K562 (cell line): Measurements from ENCODE around the gene HSPA5. TPM values are rescaled to one million over a fixed set of nuclear protein-coding genes. Genes with fewer than 3 reads are reported as not detected.

Experiments used
- ATAC-seq: fragments of 200-7000 bp; cut with Tn5 transposase; 3 replicates; pipeline ENCODE4 v1.9.1; 2020; ENCODE audit warnings: moderate library complexity
- BruUV-seq: library from RNA; stranded (reverse); fragments of 400-500 nt; replicated peaks from 2 replicates; lab custom pipeline; 2021; lab: Mats Ljungman, UMichigan
- CTCF ChIA-PET: fragments of 300-600 bp; formaldehyde crosslinking; extraction: SDS; loops from one replicate; lab custom pipeline; 2021; ENCODE audit warnings: low intra/inter-chr PET ratio; lab: Yijun Ruan, JAX
- POLR2A ChIA-PET: fragments of 300-600, 350-650 bp; sonication (Branson Sonifier 250); formaldehyde crosslinking; extraction: SDS; loops from one replicate; lab custom pipeline; 2021; ENCODE audit warnings: antibody characterized with exemption, inconsistent platforms; lab: Yijun Ruan, JAX
- DNase-seq, 4 experiments: peaks; one replicate each; pipeline versions ENCODE4 v3.0.0 to v3.0.0-alpha.2; 2011 to 2018; ENCODE audit warnings: low spot score in 3 of 4, mixed read lengths in 3 of 4; ENCODE audit errors: extremely low read depth in 1 of 4
- FAIRE-seq: peaks from 2 replicates; lab custom pipeline; 2011; peaks lifted over from hg19 to GRCh38; lab: Jason Lieb, UNC
- H2AFZ ChIP-seq: 2 replicates; pipeline ENCODE4 v1.6.0; 2011; ENCODE audit warnings: low read depth, low read length, control low read depth, inconsistent platforms
- H3K27ac ChIP-seq: fragments of 200-600 bp; 3 replicates; pipeline ENCODE4 v1.8.0; 2011; ENCODE audit warnings: low read depth, mild to moderate bottlenecking, control low read depth, inconsistent platforms, low read length, moderate library complexity, mixed read lengths; ENCODE audit errors: extremely low read depth
- H3K27me3 ChIP-seq, 2 experiments: fragments of 300-600 bp in 1 of 2; 2 replicates in 1 of 2; 3 replicates in 1 of 2; pipeline versions ENCODE4 v1.6.0 to v1.8.0; 2011; ENCODE audit warnings: inconsistent platforms in 2 of 2, low read length in 2 of 2, mild to moderate bottlenecking in 1 of 2, mixed read lengths in 1 of 2, moderate library complexity in 1 of 2; ENCODE audit not compliant: control insufficient read depth in 2 of 2, insufficient read depth in 2 of 2
- H3K36me3 ChIP-seq: fragments of 300-600 bp; 3 replicates; pipeline ENCODE4 v1.8.0; 2011; ENCODE audit warnings: mild to moderate bottlenecking, low read length, inconsistent platforms; ENCODE audit not compliant: control insufficient read depth, insufficient read depth
- H3K4me1 ChIP-seq, 2 experiments: fragments of 200-600 bp in 1 of 2; replicated peaks in 1 of 2; 2 replicates in 1 of 2; 3 replicates in 1 of 2; pipeline versions ENCODE4 v1.5.1 to v1.8.0; 2011; ENCODE audit warnings: inconsistent platforms in 2 of 2, low read length in 2 of 2, mild to moderate bottlenecking in 1 of 2, mixed read lengths in 1 of 2, moderate library complexity in 1 of 2; ENCODE audit not compliant: control insufficient read depth in 2 of 2, insufficient read depth in 2 of 2
- H3K4me2 ChIP-seq: 2 replicates; pipeline ENCODE4 v1.6.1; 2011; ENCODE audit warnings: low read length, control low read depth, inconsistent platforms, mixed read lengths; ENCODE audit not compliant: insufficient read depth
- H3K4me3 ChIP-seq: fragments of 200-600 bp; sonication (generic), shearing (Covaris generic); 2 replicates; pipeline ENCODE4 v1.5.1; 2016; ENCODE audit warnings: control low read depth, inconsistent platforms
- H3K79me2 ChIP-seq: fragments of 200-600 bp; 3 replicates; pipeline ENCODE4 v1.8.0; 2011; ENCODE audit warnings: low read length, inconsistent platforms; ENCODE audit not compliant: control insufficient read depth, insufficient read depth
- H3K9ac ChIP-seq, 2 experiments: 2 replicates each; pipeline versions ENCODE4 v1.6.0 to v1.6.1; 2011; ENCODE audit warnings: low read depth in 2 of 2, low read length in 2 of 2, control low read depth in 1 of 2, inconsistent platforms in 1 of 2, mild to moderate bottlenecking in 1 of 2, mixed read lengths in 1 of 2; ENCODE audit not compliant: insufficient read depth in 1 of 2
- H3K9me1 ChIP-seq: one replicate; pipeline ENCODE4 v1.6.0; 2011; ENCODE audit warnings: inconsistent platforms, mild to moderate bottlenecking, low read length, moderate library complexity; ENCODE audit not compliant: control insufficient read depth, insufficient read depth
- H3K9me3 ChIP-seq: replicated peaks from 2 replicates; pipeline ENCODE4 v1.5.1; 2011; ENCODE audit warnings: low read depth, low read length, inconsistent platforms; ENCODE audit not compliant: control insufficient read depth, insufficient read depth
- H4K20me1 ChIP-seq: replicated peaks from 2 replicates; pipeline ENCODE4 v1.6.1; 2011; ENCODE audit warnings: low read length, inconsistent platforms, mixed read lengths; ENCODE audit not compliant: control insufficient read depth, insufficient read depth
- CREB1 ChIP-seq, 2 experiments: sonication (generic) in 1 of 2; formaldehyde crosslinking in 1 of 2; IDR thresholded peaks; 2 replicates each; pipeline versions ENCODE4 v1.6.1 to v1.8.0; 2012 to 2022; ENCODE audit warnings: inconsistent platforms in 1 of 2, mild to moderate bottlenecking in 1 of 2, missing genetic modification reagents in 1 of 2, moderate library complexity in 1 of 2
- ZNF134 ChIP-seq: fragments of 250-450 bp; sonication (Bioruptor Pico); conservative IDR thresholded peaks from 2 replicates; pipeline ENCODE4 v1.4.0; 2020
- WGBS: fragments of 100-300 bp; shearing (Covaris generic); methylation state at CpG from one replicate; pipeline ENCODE4 v1.1.6; 2016; ENCODE audit warnings: low coverage, mixed read lengths; ENCODE audit not compliant: insufficient coverage; ENCODE audit errors: missing lambda C conversion rate; 5-methylcytosine and 5-hydroxymethylcytosine counted together
- in situ Hi-C: fragments of 300-500 bp; cut with MboI; formaldehyde crosslinking; loops from 4 replicates; pipeline ENCODE4 v1.15.0; 2018; ENCODE audit warnings: inconsistent platforms, mixed read lengths
- intact Hi-C: fragments of 100-400 bp; cut with micrococcal nuclease; formaldehyde crosslinking; loops from 2 replicates; pipeline ENCODE4 v1.14.2; 2022
- polyA plus RNA-seq, 8 experiments: library from polyadenylated mRNA; depleted of rRNA in 4 of 8; stranded (reverse) in 5 of 8; unstranded in 3 of 8; fragments of >200 nt; fragmentation: Nextera tagmentation in 2 of 8; fragmentation: Illumina TruSeq in 1 of 8; extraction: Ambion mirVana in 2 of 8; extraction: Trizol in 1 of 8; gene quantifications; 2 replicates each; pipeline versions ENCODE4 v1.2.1 to v1.2.3, GENCODE V29; 2011 to 2014; ENCODE audit warnings: inconsistent platforms in 1 of 8, missing spikeins in 1 of 8
- total RNA-seq, 7 experiments: library from RNA; depleted of rRNA in 6 of 7; stranded (reverse); fragments of >200 nt in 6 of 7; fragmentation: Illumina TruSeq in 2 of 7; extraction: Trizol in 2 of 7; gene quantifications; 2 replicates each; pipeline versions ENCODE4 v1.2.1 to v1.2.3, GENCODE V29; 2011 to 2021; ENCODE audit warnings: low replicate concordance in 1 of 7

HSPA5 gene
- total and polyA plus RNA-seq, 9 of the 15 experiments (the other 6 are each of a cell fraction or from before 2014, with no cell fraction given) = 48.0 to 265 (median 113) TPM

DNA sequence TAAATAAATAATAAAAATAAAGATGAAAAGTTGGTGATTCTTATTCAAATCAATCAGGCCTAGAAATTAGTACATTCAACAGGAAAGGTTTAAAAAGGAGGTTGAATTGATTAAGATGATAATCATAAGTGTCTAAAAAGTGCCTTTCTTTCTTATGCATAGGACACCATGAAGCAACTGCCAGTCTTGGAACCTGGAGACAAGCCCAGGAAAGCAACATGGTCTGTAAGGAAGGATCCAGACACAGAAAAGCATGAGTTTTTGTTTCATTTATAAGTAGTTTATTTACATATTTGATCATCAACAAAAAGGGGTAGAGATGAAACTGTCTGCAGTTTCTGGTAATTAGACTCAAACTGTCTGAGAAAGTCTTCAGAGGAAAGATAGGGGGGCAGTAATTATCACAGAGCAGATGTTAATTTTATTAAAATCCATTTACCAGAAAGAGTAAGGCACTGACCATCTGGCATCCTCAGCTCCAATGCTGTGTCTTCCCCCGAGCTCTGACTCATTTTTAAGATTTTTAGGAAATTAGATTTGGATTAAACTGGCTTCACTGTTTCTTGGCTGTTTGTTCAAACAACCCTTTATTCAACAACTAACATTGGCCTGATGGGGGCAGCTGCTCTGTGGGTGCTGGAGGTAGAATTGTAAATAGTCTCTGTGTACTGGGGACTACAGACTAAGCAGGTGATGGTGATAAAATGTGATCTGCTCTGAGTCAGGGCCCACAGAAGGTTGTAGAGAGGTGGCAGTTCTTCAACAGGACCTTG, 38.1 kb downstream of the HSPA5 start:
- DNase-seq (no peak), FAIRE-seq (no peak), ATAC-seq (no peak)
- no peaks in the 10 kb centered on the region for H4K20me1 ChIP-seq
- H3K27me3 ChIP-seq = no peaks in the 10 kb centered on the region
- no peaks in the 10 kb centered on the region for H3K9me1 ChIP-seq
- in situ Hi-C loops (no loop called here), intact Hi-C loops (no loop called here)
- H3K4me3 ChIP-seq = no peak overlapping the region
- TF ChIP-seq ZNF134 (CRISPR knock-in tag) (peak; percentile 77; the same call in 1 of the 2 replicates), CREB1 (IDR thresholded peaks at IDR 0.05) (no peak), CREB1 (CRISPR knock-in tag; IDR thresholded peaks at IDR 0.05) (no peak)
- 94% methylated on average over 1 of the region's 1 CpG for WGBS
- H3K9me3 ChIP-seq = no peaks in the 10 kb centered on the region
- no TSS peak for BruUV-seq
- H3K4me2 ChIP-seq = no peak overlapping the region
- POLR2A ChIA-PET = interaction anchor here (0.7 kb wide), 1 partner anchor 26 kb away, joined by 3 read pairs; no protein-coding TSS in a partner anchor
- H3K9ac ChIP-seq = no peak overlapping the region
- peaks cover 3 to 13% of the 10 kb centered on the region in 2 experiments; a peak in 3 of 5 replicates for H3K4me1 ChIP-seq
- peaks cover 12% of the 10 kb centered on the region for H3K79me2 ChIP-seq
- CTCF ChIA-PET = no interaction called here
- H3K27ac ChIP-seq = no peak overlapping the region
- H3K36me3 ChIP-seq = peaks cover 41% of the 10 kb centered on the region
- no peak overlapping the region for H2AFZ ChIP-seq
